Measurements from ENCODE around the gene RB1.

The RB1 gene

DNA sequence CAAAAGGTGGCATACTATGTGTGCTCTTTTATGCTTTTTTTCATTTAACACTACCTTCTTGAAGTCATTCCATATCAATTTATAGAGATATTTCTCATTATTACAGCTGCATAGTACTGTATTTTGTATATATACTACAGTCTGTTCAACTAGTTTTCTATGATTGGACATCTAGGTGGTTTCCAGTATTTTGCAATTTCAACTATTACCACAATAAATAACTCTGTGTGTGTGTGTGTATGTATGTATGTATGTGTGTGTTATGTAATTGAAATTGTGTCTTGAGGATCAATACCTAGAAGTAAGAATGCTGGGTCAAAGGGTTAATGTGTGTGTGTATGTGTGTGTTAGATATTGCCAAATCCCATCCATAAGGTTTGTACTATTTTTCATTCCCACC lies 102.3 kb downstream of the RB1 start:
- no peak for TF ChIP-seq TAF1 (IDR thresholded peaks at IDR 0.05; ENCODE audit: borderline replicate concordance, insufficient read depth, low read length)
- TF ChIP-seq POLR2AphosphoS5 (IDR thresholded peaks at IDR 0.05; ENCODE audit: low read depth, low read length) = no peak
- TF ChIP-seq, protein P1, sequence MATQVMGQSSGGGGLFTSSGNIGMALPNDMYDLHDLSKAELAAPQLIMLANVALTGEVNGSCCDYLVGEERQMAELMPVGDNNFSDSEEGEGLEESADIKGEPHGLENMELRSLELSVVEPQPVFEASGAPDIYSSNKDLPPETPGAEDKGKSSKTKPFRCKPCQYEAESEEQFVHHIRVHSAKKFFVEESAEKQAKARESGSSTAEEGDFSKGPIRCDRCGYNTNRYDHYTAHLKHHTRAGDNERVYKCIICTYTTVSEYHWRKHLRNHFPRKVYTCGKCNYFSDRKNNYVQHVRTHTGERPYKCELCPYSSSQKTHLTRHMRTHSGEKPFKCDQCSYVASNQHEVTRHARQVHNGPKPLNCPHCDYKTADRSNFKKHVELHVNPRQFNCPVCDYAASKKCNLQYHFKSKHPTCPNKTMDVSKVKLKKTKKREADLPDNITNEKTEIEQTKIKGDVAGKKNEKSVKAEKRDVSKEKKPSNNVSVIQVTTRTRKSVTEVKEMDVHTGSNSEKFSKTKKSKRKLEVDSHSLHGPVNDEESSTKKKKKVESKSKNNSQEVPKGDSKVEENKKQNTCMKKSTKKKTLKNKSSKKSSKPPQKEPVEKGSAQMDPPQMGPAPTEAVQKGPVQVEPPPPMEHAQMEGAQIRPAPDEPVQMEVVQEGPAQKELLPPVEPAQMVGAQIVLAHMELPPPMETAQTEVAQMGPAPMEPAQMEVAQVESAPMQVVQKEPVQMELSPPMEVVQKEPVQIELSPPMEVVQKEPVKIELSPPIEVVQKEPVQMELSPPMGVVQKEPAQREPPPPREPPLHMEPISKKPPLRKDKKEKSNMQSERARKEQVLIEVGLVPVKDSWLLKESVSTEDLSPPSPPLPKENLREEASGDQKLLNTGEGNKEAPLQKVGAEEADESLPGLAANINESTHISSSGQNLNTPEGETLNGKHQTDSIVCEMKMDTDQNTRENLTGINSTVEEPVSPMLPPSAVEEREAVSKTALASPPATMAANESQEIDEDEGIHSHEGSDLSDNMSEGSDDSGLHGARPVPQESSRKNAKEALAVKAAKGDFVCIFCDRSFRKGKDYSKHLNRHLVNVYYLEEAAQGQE (IDR thresholded peaks at IDR 0.05; ENCODE audit: insufficient read depth in 1 of 2, low read depth in 2 of 2, low read length in 2 of 2) = no peak
- no peak for TF ChIP-seq FOXP2 (optimal IDR thresholded peaks at IDR 0.05; ENCODE audit: borderline replicate concordance, extremely low read depth, extremely low read length, insufficient read depth)
- no peak for TF ChIP-seq SIN3A (IDR thresholded peaks at IDR 0.05; ENCODE audit: borderline replicate concordance, insufficient read depth, low read length)

DNA sequence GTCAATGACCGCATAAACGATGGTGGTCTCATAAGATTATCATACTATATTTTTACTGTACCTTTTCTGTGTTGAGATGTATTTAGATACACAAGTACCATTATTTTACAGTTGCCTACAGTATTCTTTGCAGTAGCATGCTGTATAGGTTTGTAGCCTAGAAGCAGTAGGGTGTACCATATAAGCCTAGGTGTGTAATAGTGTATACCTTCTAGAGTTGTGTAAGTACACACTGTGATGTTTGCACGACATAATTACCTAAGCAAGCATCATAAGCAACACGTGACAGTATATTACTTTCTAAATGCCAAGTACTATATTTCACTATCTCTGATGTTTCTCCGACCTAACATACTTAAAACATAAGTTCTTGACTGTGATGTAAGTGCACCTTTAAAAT lies 106.6 kb downstream of the RB1 start:
- TF ChIP-seq TAF1 (IDR thresholded peaks at IDR 0.05; ENCODE audit: borderline replicate concordance, insufficient read depth, low read length) = no peak
- no peak for TF ChIP-seq FOXP2 (optimal IDR thresholded peaks at IDR 0.05; ENCODE audit: borderline replicate concordance, extremely low read depth, extremely low read length, insufficient read depth)
- TF ChIP-seq, protein P1 (IDR thresholded peaks at IDR 0.05; ENCODE audit: insufficient read depth in 1 of 2, low read depth in 2 of 2, low read length in 2 of 2) = no peak

DNA sequence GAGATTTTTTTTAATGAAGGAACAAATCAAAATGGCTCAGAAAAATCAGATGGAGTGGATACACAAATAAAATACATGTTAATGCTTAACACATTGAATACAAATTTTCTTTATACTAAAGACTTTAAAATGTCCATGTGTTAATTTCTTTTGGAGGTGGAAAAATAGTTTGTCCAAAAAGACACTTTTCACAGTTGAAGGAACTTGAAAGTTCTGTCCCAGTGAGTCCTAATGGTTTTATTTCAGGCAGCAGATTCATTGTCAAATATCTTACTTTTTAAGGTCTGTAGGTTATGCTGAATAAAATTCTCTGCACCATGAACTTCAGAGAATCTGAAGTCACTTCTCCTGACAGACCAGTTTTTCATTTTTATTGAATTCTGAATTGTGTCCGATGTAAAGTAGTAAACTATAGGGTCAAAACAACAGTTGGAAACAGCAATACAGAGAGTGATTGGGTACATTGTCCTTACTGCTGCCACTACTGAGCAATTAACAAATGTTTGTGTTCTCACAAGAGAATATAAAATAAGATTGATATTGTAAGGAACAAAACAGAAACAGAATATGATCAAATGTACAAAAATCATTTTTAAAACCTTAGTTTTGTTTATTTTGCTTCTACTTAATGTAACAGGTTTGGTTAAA lies 107.7 kb downstream of the RB1 start:
- TF ChIP-seq, protein P1 (IDR thresholded peaks at IDR 0.05; ENCODE audit: insufficient read depth in 1 of 2, low read depth in 2 of 2, low read length in 2 of 2) = no peak
- TF ChIP-seq TAF1 (IDR thresholded peaks at IDR 0.05; ENCODE audit: borderline replicate concordance, insufficient read depth, low read length) = no peak
- no peak for TF ChIP-seq SIN3A (IDR thresholded peaks at IDR 0.05; ENCODE audit: borderline replicate concordance, insufficient read depth, low read length)
- TF ChIP-seq POLR2AphosphoS5 (IDR thresholded peaks at IDR 0.05; ENCODE audit: low read depth, low read length) = no peak
- no peak for TF ChIP-seq FOXP2 (optimal IDR thresholded peaks at IDR 0.05; ENCODE audit: borderline replicate concordance, extremely low read depth, extremely low read length, insufficient read depth)

DNA sequence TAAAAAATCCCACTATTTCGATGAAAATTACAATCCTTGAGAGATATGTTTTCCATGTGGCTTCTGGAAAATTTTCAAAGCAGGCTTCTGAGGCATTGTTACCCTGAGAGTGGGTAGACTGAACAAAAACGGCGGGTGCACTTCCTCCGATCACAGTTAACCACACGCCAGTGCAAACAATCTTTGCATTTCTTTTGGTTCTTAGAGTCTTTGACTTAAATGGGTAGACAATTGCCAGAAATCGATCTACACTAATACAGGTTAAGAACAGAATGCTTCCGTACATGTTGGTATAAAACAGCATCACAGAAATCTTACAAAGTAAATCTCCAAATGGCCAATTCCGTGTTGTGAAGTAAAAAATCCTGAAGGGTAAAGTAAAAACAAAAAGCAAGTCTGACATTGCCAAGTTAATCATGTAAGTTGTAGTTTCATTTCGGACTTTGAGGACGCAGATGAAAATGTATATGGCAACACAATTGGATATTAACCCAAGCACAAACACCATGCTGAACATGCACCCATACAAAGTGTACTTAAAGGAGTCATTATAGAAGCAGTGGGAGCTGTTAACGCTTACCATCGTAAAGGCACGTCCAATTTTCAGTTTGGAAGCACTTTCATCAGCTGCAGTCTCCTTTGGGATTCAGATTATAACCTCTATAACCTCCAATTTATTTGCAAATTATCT lies 108.4 kb downstream of the RB1 start:
- TF ChIP-seq, protein P1 (IDR thresholded peaks at IDR 0.05; ENCODE audit: insufficient read depth in 1 of 2, low read depth in 2 of 2, low read length in 2 of 2) = no peak
- TF ChIP-seq TAF1 (IDR thresholded peaks at IDR 0.05; ENCODE audit: borderline replicate concordance, insufficient read depth, low read length) (no peak), FOXP2 (optimal IDR thresholded peaks at IDR 0.05; ENCODE audit: borderline replicate concordance, extremely low read depth, extremely low read length, insufficient read depth) (no peak), POLR2AphosphoS5 (IDR thresholded peaks at IDR 0.05; ENCODE audit: low read depth, low read length) (no peak), SIN3A (IDR thresholded peaks at IDR 0.05; ENCODE audit: borderline replicate concordance, insufficient read depth, low read length) (no peak)

Data from PFSK-1 (cell line).